SK-N-SH (cell line): ENCODE measurements around the gene ST7. TPM values are rescaled to one million over a fixed set of nuclear protein-coding genes. Genes with fewer than 3 reads are reported as not detected.

ENCODE experiments used
- CTCF ChIA-PET: fragments of 300-600, 350-600 bp; formaldehyde crosslinking; extraction: SDS; loops from one replicate; lab custom pipeline; 2021; lab: Yijun Ruan, JAX
- POLR2A ChIA-PET: fragments of 350-600 bp; sonication (Branson Sonifier 250); formaldehyde crosslinking; extraction: SDS; loops from one replicate; lab custom pipeline; 2020; ENCODE audit warnings: antibody characterized with exemption, inconsistent platforms; lab: Yijun Ruan, JAX
- DNase-seq: peaks from one replicate; pipeline ENCODE4 v3.0.0; 2012
- H2AFZ ChIP-seq: fragments of 200-600 bp; sonication (generic); 2 replicates; pipeline ENCODE4 v1.8.1; 2016; ENCODE audit warnings: antibody characterized with exemption, mild to moderate bottlenecking, low read depth
- H3F3A ChIP-seq: fragments of 200-600 bp; sonication (generic); replicated peaks from 2 replicates; pipeline ENCODE3; 2016; ENCODE audit warnings: antibody characterized with exemption, mild to moderate bottlenecking; ENCODE audit not compliant: insufficient read depth
- H3K27ac ChIP-seq, 2 experiments: fragments of 200-500 bp in 1 of 2; fragments of 200-600 bp in 1 of 2; sonication (Bioruptor generic) in 1 of 2; sonication (generic), shearing (Covaris generic) in 1 of 2; 2 replicates each; pipeline versions ENCODE4 v1.5.1 to v1.6.1; 2014 to 2016; ENCODE audit warnings: low read depth in 2 of 2, inconsistent platforms in 1 of 2, low read length in 1 of 2, mild to moderate bottlenecking in 1 of 2, mixed read lengths in 1 of 2
- H3K27me3 ChIP-seq: fragments of 200-600 bp; sonication (generic), shearing (Covaris generic); 2 replicates; pipeline ENCODE4 v1.6.1; 2016; ENCODE audit warnings: mixed run types; ENCODE audit not compliant: insufficient read depth
- H3K36me3 ChIP-seq, 2 experiments: fragments of 200-500 bp in 1 of 2; fragments of 200-600 bp in 1 of 2; sonication (Bioruptor generic) in 1 of 2; sonication (generic) in 1 of 2; replicated peaks in 1 of 2; 2 replicates each; pipeline versions ENCODE3 to v1.5.1; 2014 to 2016; ENCODE audit warnings: low read length in 1 of 2, mild to moderate bottlenecking in 1 of 2; ENCODE audit not compliant: insufficient read depth in 2 of 2, control insufficient read depth in 1 of 2
- H3K4me1 ChIP-seq, 2 experiments: fragments of 200-500 bp in 1 of 2; fragments of 200-600 bp in 1 of 2; sonication (Bioruptor generic) in 1 of 2; sonication (generic), shearing (Covaris generic) in 1 of 2; 2 replicates each; pipeline versions ENCODE4 v1.5.1 to v1.6.1; 2014 to 2016; ENCODE audit warnings: low read depth in 1 of 2, low read length in 1 of 2, mixed run types in 1 of 2; ENCODE audit not compliant: insufficient read depth in 2 of 2, control insufficient read depth in 1 of 2
- H3K4me2 ChIP-seq: fragments of 200-600 bp; sonication (generic), shearing (Covaris generic); 2 replicates; pipeline ENCODE4 v1.6.1; 2017; ENCODE audit warnings: mixed run types
- H3K4me3 ChIP-seq, 2 experiments: fragments of 200-500 bp in 1 of 2; fragments of 200-600 bp in 1 of 2; sonication (Bioruptor generic) in 1 of 2; sonication (generic), shearing (Covaris generic) in 1 of 2; 2 replicates each; pipeline versions ENCODE4 v1.5.1 to v1.8.1; 2014 to 2016; ENCODE audit warnings: low read depth in 2 of 2, inconsistent platforms in 1 of 2, low read length in 1 of 2, mild to moderate bottlenecking in 1 of 2, mixed read lengths in 1 of 2, moderate library complexity in 1 of 2
- H3K79me2 ChIP-seq: fragments of 200-600 bp; sonication (generic); 2 replicates; pipeline ENCODE4 v1.8.1; 2017; ENCODE audit warnings: mild to moderate bottlenecking; ENCODE audit not compliant: insufficient read depth
- H3K9ac ChIP-seq: fragments of 200-600 bp; sonication (generic); 2 replicates; pipeline ENCODE4 v1.6.1; 2017; ENCODE audit warnings: mixed run types
- H3K9me2 ChIP-seq: fragments of 200-600 bp; sonication (generic); 2 replicates; pipeline ENCODE4 v1.6.1; 2017; ENCODE audit warnings: mixed run types
- H3K9me3 ChIP-seq: fragments of 200-600 bp; sonication (generic); 2 replicates; pipeline ENCODE4 v1.6.1; 2017; ENCODE audit warnings: mixed run types, mild to moderate bottlenecking, moderate library complexity
- H4K20me1 ChIP-seq: fragments of 200-600 bp; sonication (generic); 2 replicates; pipeline ENCODE4 v1.6.1; 2017; ENCODE audit warnings: mild to moderate bottlenecking, mixed run types; ENCODE audit not compliant: insufficient read depth
- CTCF ChIP-seq: fragments of 200-600 bp; sonication (generic); IDR thresholded peaks from 2 replicates; pipeline ENCODE4 v1.6.1; 2017; ENCODE audit warnings: antibody characterized with exemption, mild to moderate bottlenecking, moderate library complexity
- EP300 ChIP-seq, 2 experiments: IDR thresholded peaks; 2 replicates each; pipeline versions ENCODE4 v1.4.0 to v1.6.1; 2012; ENCODE audit warnings: borderline replicate concordance in 1 of 2, low read depth in 1 of 2, low read length in 1 of 2
- EZH2phosphoT487 ChIP-seq: fragments of 200-600 bp; sonication (generic); IDR thresholded peaks from 2 replicates; pipeline ENCODE4 v1.6.1; 2017; ENCODE audit warnings: low read depth, mixed run types, mild to moderate bottlenecking, antibody characterized with exemption, moderate library complexity, borderline replicate concordance
- FOSL2 ChIP-seq: IDR thresholded peaks from 2 replicates; pipeline ENCODE4 v1.4.0; 2012; ENCODE audit warnings: low read depth, mild to moderate bottlenecking, moderate library complexity, borderline replicate concordance
- GABPA ChIP-seq: IDR thresholded peaks from 2 replicates; pipeline ENCODE4 v1.4.0; 2012; ENCODE audit warnings: low read depth, mild to moderate bottlenecking
- MEF2A ChIP-seq: IDR thresholded peaks from 2 replicates; pipeline ENCODE4 v1.4.0; 2012; ENCODE audit warnings: low read depth, borderline replicate concordance
- MXI1 ChIP-seq: IDR thresholded peaks from 2 replicates; pipeline ENCODE4 v1.6.1; 2012; ENCODE audit warnings: mild to moderate bottlenecking, low read depth, low read length, improper control_type of control experiment
- NFIC ChIP-seq: IDR thresholded peaks from 2 replicates; pipeline ENCODE4 v1.4.0; 2012; ENCODE audit warnings: borderline replicate concordance
- NRF1 ChIP-seq: IDR thresholded peaks from 2 replicates; pipeline ENCODE4 v1.6.1; 2012; ENCODE audit warnings: low read depth, mild to moderate bottlenecking, low read length
- RAD21 ChIP-seq: IDR thresholded peaks from 2 replicates; pipeline ENCODE4 v1.6.1; 2012; ENCODE audit warnings: mild to moderate bottlenecking, low read length
- RXRA ChIP-seq: IDR thresholded peaks from 2 replicates; pipeline ENCODE4 v1.4.0; 2012; ENCODE audit warnings: low read depth, mild to moderate bottlenecking, borderline replicate concordance
- SIN3A ChIP-seq: IDR thresholded peaks from 2 replicates; pipeline ENCODE4 v1.6.1; 2012; ENCODE audit warnings: low read depth, mild to moderate bottlenecking, low read length, moderate library complexity, borderline replicate concordance
- TAF1 ChIP-seq: IDR thresholded peaks from 2 replicates; pipeline ENCODE4 v1.6.1; 2012; ENCODE audit warnings: low read depth, mild to moderate bottlenecking, low read length, moderate library complexity, borderline replicate concordance
- TCF12 ChIP-seq: IDR thresholded peaks from 2 replicates; pipeline ENCODE4 v1.4.0; 2012
- TEAD4 ChIP-seq: IDR thresholded peaks from 2 replicates; pipeline ENCODE4 v1.4.0; 2012; ENCODE audit warnings: mild to moderate bottlenecking, borderline replicate concordance; ENCODE audit not compliant: insufficient read depth
- USF1 ChIP-seq: IDR thresholded peaks from 2 replicates; pipeline ENCODE4 v1.4.0; 2012; ENCODE audit warnings: low read depth, borderline replicate concordance
- YY1 ChIP-seq: IDR thresholded peaks from 2 replicates; pipeline ENCODE4 v1.4.0; 2012; ENCODE audit warnings: low read depth, mild to moderate bottlenecking
- WGBS: methylation state at CpG from one replicate; pipeline ENCODE4 v1.1.6; 2017; ENCODE audit warnings: low lambda C conversion rate; 5-methylcytosine and 5-hydroxymethylcytosine counted together
- polyA plus RNA-seq, 3 experiments: library from polyadenylated mRNA; depleted of rRNA; stranded (reverse); fragments of >200 nt; gene quantifications; 2 replicates each; pipeline ENCODE4 v1.2.3, GENCODE V29; 2012

The ST7 gene
- polyA plus RNA-seq, 1 of the 3 experiments (the other 2 are of a cell fraction), result 23.5 TPM

GRCh38 chr7:117163101-117163500 is 209.8 kb downstream of the ST7 start:
- CTCF ChIA-PET, result interaction anchor here (0.6 kb wide), 1 partner anchor 185 kb away, joined by 4 read pairs; no protein-coding TSS in a partner anchor
- TF ChIP-seq NFIC, result peak; percentile 24; the same call in 1 of the 2 replicates
- TF ChIP-seq TCF12, result 0 out of 2 replicates have a peak, but pooled peaks have one; percentile 19
- TF ChIP-seq GABPA, result no peak
- TF ChIP-seq, all 33 proteins: peak for 2
- H3K79me2 ChIP-seq, result no peaks in the 10 kb centered on the region
- POLR2A ChIA-PET, result no interaction called here
- H3K4me2 ChIP-seq, result no peak overlapping the region
- no peak overlapping the region for H2AFZ ChIP-seq
- no peaks in the 10 kb centered on the region for H3K9me3 ChIP-seq
- no peaks in the 10 kb centered on the region for H4K20me1 ChIP-seq
- H3K9ac ChIP-seq, result no peak overlapping the region
- H3K27ac ChIP-seq, result no peak overlapping the region
- no peak for DNase-seq
- H3K4me3 ChIP-seq, result no peak overlapping the region
- 87% methylated on average over 2 of the region's 2 CpGs for WGBS
- H3F3A ChIP-seq, result no peaks in the 10 kb centered on the region
- H3K36me3 ChIP-seq, result no peaks in the 10 kb centered on the region
- H3K9me2 ChIP-seq, result no peaks in the 10 kb centered on the region
- H3K4me1 ChIP-seq, result peaks cover 6 to 13% of the 10 kb centered on the region in 2 experiments; a peak in 3 of 4 replicates
- no peaks in the 10 kb centered on the region for H3K27me3 ChIP-seq

- H3K27me3 ChIP-seq, result no peaks in the 10 kb centered on the region
- POLR2A ChIA-PET, result interaction anchor here (0.8 kb wide), 1 partner anchor 140 kb away, joined by 3 read pairs; no protein-coding TSS in a partner anchor
- DNase-seq, result no peak
- no peak overlapping the region for H2AFZ ChIP-seq
- no peaks in the 10 kb centered on the region for H3K9me2 ChIP-seq
- H3K4me3 ChIP-seq, result no peak overlapping the region
- H3K79me2 ChIP-seq, result no peaks in the 10 kb centered on the region
- no peaks in the 10 kb centered on the region; a peak in 1 of 4 replicates for H3K4me1 ChIP-seq
- no peaks in the 10 kb centered on the region for H3K36me3 ChIP-seq
- H3K9ac ChIP-seq, result no peak overlapping the region
- H4K20me1 ChIP-seq, result no peaks in the 10 kb centered on the region
- no peaks in the 10 kb centered on the region for H3F3A ChIP-seq
- CTCF ChIA-PET, result interaction anchor here (0.9 to 1.7 kb wide), 6 partner anchors 23 to 234 kb away, joined by 3 to 8 read pairs (median 3); no protein-coding TSS in a partner anchor
- no peak overlapping the region for H3K27ac ChIP-seq
- WGBS, result 89% methylated on average over 2 of the region's 2 CpGs
- no peak overlapping the region for H3K4me2 ChIP-seq
- TF ChIP-seq FOSL2 (peak; percentile 31; the same call in 1 of the 2 replicates), TEAD4 (no peak)
- no peaks in the 10 kb centered on the region for H3K9me3 ChIP-seq
These were observed 211.3 kb downstream of the ST7 start for GRCh38 chr7:117164620-117165019.

- Histone ChIP-seq H3K9me2 (no peaks in the 10 kb centered on the region), H3K27me3 (no peaks in the 10 kb centered on the region), H2AFZ (no peak overlapping the region), H3K79me2 (no peaks in the 10 kb centered on the region), H3F3A (no peaks in the 10 kb centered on the region), H4K20me1 (no peaks in the 10 kb centered on the region), H3K27ac (no peak overlapping the region), H3K9ac (no peak overlapping the region), H3K36me3 (peaks cover 0 to under 1% of the 10 kb centered on the region in 2 experiments), H3K4me1 (no peaks in the 10 kb centered on the region; a peak in 1 of 4 replicates), H3K4me2 (no peak overlapping the region), H3K9me3 (no peaks in the 10 kb centered on the region), H3K4me3 (no peak overlapping the region)
- POLR2A ChIA-PET, result no interaction called here
- TF ChIP-seq NRF1 (no peak), CTCF (no peak), YY1 (no peak), GABPA (no peak), MXI1 (no peak), RAD21 (no peak), EP300 (IDR thresholded peaks at IDR 0.05; ENCODE audit: borderline replicate concordance in 1 of 2, low read depth in 1 of 2, low read length in 1 of 2) (no peak), USF1 (no peak), EZH2phosphoT487 (no peak), MEF2A (no peak), RXRA (no peak), SIN3A (no peak), NFIC (no peak), TAF1 (no peak), FOSL2 (no peak)
- CTCF ChIA-PET, result interaction anchor here (1.3 to 1.7 kb wide), 3 partner anchors 22 to 235 kb away, joined by 3 to 8 read pairs (median 3); no protein-coding TSS in a partner anchor
- no peak for DNase-seq
- WGBS, result 94% methylated on average over 4 of the region's 4 CpGs
These were observed 212.4 kb downstream of the ST7 start for GRCh38 chr7:117165656-117166055.
